ENCODE data around the gene HSD17B14.
"Not testable (repeated sequence)": the region's sequence is repeated elsewhere in the genome, so short reads cannot be mapped to it uniquely, and the experiment has no call there.

Gene HSD17B14

DNA sequence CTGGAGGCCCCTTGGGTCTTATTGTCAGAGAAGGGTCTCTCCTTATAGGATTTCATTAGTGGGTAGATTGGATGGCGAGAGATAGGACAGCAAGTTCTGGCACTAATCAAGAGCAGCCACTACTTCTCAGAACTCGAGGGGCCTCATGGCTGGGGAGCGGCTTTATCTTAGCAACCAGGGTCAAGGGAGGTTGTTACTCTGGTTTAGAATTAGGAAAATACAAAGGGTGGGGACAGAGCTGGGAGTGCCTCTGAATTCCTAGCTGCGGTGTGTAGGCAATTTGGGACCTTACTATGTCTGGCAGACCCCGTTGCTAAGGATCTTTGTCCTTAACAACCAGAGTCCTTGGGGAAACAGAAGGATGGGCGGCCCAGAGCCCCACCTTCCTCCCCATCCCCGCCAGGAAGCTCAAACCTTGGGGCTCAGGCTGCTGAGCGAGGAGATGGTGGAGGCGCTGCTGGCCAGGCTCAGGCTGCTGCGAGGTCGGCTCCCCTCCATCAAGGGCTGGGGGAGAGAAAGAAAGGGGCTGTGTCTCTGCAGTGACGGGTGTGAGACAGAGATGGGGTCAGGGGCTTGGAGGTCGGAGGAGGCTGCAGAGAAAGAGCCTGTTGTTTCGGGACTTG is 30.9 kb upstream of the HSD17B14 start:
- DNase-seq (ENCODE audit: low read depth): no peak

DNA sequence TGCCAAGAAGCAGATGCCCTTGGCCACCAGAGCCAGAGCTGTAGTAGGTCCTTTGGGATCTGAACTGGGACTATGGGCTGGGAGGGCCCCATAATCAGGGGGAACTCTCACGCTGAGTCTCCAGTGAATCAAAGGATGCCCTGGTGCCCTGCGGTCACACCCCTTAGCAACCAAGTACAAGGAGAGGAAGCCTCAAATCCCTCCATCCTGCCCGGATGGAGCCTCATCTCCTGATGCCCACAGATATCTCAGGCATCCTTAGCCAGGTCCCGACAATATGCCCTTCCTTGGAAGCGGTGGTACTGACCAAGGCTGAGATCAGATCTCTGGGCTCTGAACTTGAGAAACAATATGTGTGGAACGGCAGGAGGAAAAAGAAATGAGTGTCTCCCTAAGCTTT is 30.4 kb upstream of the HSD17B14 start:
- DNase-seq (ENCODE audit: low read depth): no peak

DNA sequence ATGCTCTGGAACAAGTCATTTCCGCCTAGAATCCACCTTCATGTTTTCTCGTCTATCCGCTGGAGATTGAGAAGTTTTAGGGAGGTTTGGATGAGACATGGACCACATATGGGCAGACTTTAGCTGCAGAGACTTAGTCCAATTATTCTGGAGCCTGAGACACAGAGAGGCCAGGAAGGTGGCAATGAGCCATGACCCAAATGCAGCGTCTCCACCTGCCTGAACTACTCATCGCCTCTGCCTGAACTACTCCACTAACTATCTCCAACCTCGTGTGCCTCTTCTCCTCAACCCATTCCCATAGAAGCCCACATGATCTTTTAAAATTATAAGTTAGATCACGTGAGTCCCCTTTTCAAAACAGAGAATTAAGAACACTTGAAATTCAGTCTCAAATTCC is 26.5 kb upstream of the HSD17B14 start:
- DNase-seq (ENCODE audit: low read depth): no peak

DNA sequence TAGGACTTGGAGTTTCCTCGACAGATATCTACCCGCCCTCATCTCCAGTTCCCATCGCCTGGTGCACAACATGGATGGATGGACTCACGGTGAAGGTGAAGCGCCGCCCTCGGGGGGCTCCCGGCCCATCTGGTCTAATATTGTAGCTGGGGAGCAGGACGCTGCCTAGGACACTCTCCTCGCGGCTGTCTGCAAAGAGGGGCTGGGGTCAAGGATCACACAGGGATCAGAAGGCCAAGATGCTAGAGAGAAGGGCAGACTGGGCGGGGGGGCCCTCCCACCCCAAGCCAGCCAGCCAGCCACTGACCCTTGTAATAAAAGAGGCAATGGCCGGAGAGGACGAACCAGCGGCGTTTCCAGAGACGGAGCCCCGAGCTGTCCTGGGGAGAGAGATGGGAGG is 25.0 kb upstream of the HSD17B14 start:
- no peak for DNase-seq (ENCODE audit: low read depth)

DNA sequence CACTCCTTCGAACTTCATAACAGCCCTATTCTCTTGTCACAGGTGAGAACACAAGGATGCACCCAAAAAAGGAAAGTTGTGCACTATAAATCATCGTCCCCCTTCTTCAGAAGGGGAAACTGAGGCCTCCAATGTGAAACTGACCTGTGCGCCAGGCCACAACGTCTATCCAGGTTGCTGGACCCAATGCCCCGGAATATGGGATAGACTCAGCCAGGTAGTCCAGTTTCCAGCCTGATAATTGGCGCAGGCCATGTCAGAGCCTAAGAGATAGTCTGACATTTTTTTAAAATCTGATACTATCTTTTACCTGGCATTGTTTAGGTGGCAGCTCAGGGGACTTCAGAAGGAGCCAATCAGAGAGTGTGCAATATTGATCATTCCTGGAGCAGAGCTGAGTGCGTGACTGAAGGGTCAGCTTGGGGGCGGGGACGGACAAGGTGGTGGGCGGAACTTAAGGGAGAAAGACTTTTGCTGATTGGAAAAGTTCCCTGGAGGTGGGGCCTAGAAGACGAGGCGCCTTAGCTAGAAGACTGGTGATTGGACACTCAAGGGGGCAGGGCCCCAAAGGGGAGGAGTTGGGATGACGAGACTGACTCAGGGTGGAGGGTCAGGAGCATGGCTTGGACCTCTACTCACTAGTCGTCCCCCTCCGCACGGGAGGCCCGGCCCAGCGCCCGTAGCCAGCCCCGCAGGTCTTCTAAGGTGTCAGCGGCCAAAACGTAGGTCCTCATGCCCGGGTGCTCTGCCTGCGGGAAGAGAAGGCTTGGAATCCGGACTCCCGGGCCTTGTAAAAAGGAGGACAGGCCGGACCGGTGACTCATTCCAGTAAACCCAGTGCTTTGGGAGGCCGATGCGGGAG is 23.7 kb upstream of the HSD17B14 start:
- DNase-seq (ENCODE audit: low read depth): no peak

DNA sequence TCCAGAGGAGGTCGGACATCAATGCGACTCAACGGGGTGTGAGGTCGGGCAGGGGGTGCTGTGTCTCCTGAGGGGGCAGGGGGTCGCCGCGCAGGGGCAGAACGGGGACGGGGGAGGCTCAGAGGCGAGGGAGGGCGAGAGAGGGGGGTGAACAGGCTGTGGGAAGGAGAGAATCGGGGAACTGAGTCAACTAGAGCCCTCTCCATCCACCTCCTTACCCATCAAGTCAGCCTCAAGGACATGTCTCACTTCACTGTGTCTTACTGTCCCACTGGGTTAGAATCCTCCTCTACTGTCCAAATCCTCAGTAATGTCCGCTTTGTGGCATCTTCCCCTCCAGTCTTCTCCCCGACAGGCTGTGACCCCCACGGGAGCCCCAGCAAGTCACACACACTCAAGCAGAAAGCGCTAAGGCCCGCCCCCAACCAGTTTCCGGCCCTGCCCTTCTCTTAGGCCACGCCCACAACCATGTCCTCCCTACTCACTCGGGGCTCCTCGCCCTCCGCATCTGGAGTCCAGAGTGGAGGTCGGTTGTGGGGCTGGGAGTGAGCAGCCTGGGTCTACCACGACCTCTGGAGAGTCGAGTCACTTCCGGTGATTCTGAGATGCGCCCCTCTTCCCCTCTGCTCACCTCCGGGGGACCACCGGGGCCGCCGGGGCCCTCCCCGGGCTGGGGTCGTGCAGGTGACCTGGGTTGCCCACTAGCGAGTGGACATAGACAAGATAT is 22.9 kb upstream of the HSD17B14 start:
- DNase-seq (ENCODE audit: low read depth): peak; percentile 67

DNA sequence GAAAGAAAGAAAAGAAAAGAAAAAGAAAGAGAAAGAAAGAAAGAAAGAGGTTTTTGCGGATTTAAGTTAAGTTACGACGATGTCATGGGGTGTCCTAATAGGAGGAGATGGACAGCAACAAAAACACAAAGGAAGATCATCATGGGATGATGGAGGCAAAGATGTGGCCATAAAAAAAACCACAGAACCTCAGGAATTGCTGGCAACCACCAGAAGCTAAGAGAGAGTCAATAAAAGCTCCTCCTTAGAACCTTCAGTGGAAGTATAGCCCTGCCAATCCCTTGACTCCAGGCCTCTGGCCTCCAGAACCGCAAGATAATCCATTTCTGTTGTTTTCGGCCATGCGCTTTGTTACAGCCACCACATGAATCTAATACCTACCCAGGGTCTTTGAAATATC is 20.6 kb upstream of the HSD17B14 start:
- DNase-seq (ENCODE audit: low read depth): no peak

DNA sequence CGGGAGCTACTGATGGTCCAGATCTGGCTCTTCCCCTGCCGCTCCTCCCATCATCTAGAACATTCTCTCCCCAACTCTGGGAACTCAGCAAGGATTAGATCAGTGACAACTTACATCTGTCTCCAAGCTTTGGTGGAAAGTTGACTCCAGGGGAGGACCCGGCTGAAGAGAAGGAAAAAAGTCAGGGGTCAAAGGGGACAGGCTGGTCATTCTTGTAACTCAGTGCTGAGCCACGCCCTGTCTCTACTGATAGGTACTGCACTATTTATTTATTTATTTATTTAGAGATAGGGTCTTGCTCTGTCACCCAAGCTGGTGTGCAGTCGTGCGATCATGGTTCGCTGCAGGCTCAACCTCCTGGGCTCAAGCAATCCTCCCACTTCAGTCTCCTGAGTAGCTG is 17.8 kb upstream of the HSD17B14 start:
- no peak for DNase-seq (ENCODE audit: low read depth)

DNA sequence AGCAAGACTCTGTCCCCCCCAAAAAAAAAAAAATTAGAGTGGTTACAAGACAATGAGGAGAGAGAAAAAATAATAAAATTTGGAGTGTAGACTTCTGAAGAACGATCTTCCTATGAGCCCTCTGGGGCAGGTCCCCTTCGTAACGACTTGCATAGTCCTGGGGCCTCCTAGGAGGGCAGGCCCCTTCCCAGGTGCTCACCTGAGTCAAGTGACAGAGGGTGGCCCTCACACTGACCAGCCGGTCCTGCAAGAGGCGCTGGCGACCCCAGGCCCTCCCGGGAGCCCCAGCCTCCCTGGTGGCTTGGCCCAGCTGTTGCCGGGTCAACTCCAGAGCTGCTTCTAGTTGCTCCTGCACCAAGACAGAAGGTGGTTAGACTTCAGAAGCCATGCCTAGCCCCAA is 17.2 kb upstream of the HSD17B14 start:
- DNase-seq (ENCODE audit: low read depth): no peak

DNA sequence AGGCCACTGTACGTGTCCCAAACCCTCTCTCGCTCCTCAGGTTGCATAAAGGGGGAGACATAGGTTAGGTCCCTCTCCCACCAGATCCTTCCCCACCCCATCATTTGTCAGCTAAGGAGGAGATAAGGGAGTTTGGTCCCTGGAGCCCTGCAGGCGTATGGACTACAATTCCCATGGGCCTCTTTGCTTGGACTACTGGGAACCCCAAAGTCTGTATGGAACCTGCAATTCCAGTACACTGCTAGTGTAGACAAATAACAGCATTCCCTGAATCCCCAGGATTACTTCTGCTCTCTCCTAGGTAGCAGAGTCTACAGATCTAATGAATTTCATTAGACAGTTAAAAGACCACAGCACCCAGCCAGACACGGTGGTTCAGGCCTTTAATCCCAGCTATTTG is 16.0 kb upstream of the HSD17B14 start:
- no peak for DNase-seq (ENCODE audit: low read depth)

DNA sequence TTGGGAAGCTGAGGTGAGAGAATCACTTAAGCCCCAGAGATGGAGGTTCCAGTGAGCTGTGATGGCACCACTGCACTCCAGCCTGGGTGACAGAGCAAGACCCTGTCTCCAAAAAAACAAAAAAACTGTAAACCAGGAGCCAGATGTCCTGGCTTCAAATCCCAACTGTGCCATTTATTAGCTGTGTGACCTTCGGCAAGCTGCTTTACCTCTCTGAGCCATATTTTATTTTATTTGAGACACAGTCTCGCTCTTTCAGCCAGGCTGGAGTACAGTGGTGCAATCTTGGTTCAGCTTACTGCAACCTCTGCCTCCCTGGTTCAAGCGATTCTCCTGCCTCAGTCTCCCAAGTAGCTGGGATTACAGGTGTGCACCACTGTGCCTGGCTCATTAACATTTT is 10.4 kb upstream of the HSD17B14 start:
- not testable (repeated sequence) for DNase-seq (ENCODE audit: low read depth)

DNA sequence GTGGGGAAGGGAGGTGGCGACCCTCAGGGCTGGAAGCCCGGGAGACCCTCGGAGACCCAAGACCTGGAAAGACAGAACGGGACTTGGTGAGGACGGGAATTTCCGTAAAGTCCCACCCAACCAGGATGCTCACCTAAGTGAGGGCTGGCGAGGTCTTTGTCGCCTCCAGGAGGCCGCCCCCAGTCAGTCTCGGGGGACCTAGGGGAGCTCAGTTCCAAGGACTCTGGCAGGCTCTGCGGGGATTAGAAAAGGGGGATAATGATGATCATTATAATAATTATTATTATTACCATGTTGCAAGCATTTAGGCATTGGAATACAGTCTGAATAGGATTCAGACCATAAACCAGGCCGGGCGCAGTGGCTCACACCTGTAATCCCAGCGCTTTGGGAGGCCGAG is 9.1 kb upstream of the HSD17B14 start:
- DNase-seq (ENCODE audit: low read depth): no peak

DNA sequence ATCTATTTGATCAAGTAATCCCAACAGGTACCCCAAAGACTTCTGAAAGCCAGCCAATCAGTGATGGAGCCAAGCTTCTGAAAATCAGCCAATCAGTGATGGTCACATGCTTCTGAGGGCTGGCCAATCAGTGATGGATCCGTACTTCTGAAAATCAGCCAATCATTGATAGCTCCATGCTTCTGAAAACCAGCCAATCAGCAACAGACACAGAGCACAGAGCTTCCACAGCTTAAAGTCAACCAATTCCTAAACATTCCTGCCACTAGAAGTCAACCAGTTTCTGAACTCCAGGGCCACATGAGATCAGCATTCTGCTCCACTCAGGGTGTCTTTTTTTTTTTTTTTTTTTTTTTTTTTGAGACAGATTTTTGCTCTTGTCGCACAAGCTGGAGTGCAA is 8.2 kb upstream of the HSD17B14 start:
- no peak for DNase-seq (ENCODE audit: low read depth)

DNA sequence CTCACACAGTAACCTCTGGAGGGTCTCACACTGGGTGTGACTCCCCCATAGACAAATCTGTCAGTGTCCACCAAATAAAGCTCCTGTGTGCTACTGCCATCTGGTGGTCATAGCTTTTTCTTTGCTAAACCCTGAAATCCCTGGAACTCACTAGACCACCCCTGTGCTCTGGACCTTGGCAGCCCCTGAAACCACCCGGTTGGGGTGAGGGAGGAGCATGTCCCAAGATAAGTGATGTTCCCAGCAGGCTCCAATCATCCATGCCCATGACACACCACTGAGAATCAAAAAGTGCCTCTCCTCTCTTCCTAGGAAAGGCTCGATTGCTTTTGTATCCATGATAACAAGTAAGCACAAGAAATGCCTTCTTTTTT is 6.5 kb upstream of the HSD17B14 start:
- no peak for DNase-seq (ENCODE audit: low read depth)

DNA sequence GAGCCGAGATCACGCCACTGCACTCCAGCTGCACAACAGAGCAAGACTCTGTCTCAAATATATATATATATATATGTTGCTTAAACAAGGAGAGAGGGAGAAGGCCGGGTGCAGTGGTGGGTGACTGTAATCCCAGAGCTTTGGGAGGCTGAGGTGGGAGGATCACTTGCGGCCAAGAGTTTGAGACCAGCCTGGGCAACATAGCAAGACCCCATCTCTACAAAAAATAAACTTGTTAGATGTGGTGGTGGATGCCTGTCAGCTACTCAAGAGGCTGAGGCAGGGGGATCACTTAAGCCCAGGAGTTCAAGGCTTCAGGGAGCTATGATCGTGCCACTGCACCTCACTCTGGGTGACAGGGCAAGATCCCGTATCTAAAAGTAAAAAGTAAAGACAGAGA is 5.3 kb upstream of the HSD17B14 start:
- DNase-seq (ENCODE audit: low read depth): no peak

DNA sequence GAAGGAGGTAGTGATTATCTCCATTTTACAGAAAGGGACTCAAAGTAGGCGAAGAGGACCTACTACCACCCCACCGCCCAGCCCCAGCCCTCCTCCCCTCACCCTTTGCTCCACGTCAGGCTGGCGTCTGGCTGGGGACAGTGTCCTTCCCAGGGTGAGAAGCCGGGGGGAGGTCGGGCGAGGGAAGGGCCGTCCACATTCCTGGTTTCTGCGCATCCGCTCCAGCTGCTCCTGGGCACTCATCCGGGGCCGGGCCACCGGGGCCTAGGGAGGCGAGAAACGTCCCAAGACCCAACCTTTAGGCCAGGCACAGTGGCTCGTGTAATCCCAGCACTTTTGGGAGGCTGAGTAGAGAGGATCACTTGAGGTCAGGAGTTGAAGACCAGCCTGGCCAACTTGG is 4.8 kb upstream of the HSD17B14 start:
- no peak for DNase-seq (ENCODE audit: low read depth)

DNA sequence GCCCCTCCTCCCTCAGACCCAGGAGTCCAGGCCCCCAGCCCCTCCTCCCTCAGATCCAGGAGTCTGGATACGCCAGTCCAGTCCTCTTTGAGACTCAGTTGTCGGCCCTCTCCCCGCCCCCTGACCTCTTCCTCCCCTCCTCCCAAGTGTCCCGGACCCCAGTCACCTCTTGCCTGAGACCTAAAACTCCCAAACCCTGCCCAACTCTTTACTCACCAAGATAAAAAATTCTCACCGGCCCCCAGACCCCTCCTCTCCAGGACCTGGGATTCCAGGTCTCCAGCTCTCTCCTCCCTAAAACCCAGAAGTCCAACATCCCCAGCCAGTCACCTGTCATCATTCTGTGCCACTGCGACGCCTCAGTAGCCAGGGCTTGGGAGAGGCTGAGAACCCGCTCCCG is 1.4 kb upstream of the HSD17B14 start:
- DNase-seq (ENCODE audit: low read depth): no peak

DNA sequence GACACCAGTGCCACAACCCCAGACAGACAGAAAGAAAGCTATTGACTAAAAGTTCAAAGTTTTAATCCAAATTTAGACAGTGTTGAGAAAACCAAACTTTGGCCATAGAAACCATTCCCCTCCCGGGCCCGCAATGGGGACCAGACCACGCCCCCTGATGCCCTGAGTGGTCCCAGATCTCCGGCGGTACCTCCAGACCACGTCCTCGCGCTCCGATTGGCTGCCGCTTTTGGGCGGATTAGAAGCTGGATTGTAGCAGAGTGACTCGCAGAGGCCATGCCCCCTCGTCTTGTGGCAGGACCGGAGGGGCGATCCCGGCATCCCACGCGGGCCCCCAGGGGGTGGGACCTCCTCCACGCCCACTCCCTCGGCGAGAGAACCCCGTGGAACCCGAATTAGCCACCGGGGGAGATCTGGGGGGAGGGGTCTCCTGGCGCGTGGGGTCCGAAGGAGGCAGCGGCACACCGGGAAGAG is 797 bp upstream of the HSD17B14 start:
- DNase-seq (ENCODE audit: low read depth): peak; percentile 64

DNA sequence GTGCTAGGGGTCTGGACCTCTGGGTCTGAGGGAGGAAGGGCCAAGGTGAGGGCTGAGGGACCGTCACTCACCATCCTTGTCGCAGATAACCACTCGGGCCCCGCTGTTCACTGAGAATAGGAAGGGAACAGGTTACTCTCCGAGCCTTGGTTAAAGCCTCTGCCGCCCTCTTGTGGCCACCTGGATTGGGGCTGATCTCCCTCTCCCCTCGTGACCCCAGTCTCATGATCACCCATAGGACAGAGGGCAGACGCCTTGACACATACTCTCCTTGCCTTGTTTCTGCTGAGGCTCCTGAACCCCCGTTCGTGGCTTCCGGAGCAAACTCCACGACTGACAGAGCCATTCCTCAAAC is 580 bp downstream of the HSD17B14 start:
- peak; percentile 90 for DNase-seq (ENCODE audit: low read depth)

DNA sequence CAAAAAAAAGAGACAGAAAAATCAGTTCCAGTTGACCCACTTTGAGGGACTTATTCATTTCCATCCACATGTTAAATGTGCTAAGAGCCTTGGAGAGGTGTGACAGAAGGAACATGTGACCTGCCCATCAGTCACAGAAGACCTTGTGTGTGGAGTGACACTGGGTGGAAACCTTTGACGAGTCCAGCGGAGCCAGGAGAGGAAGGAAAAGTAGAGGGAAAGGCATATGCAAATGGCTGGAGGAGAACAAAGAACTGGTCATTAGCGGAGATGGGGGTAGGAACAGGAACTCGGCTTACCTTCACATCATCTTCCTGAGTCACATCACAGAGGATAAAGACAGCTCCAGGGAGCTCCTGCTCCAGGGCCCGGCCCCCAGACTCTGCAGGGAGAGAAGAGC is 2.3 kb downstream of the HSD17B14 start:
- no peak for DNase-seq (ENCODE audit: low read depth)

DNA sequence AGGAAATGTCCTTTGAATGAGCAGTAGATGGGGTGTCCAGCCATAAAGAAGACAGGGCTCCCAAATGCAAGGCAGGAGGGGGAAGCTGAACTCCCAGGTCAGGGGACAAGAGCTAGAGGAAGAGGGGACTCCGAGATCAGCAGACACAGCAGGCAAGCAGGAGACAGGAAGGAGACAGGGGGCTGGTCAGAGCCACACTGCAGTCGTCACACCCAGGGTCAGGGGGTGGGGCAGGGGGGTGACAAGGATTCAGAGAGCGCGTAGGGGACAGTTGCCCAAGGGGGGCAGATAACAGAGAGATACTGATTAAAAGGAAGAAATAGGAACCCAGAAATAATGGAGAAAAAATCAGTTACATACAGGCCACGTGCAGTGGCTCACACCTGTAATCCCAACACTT is 3.2 kb downstream of the HSD17B14 start:
- no peak for DNase-seq (ENCODE audit: low read depth)

DNA sequence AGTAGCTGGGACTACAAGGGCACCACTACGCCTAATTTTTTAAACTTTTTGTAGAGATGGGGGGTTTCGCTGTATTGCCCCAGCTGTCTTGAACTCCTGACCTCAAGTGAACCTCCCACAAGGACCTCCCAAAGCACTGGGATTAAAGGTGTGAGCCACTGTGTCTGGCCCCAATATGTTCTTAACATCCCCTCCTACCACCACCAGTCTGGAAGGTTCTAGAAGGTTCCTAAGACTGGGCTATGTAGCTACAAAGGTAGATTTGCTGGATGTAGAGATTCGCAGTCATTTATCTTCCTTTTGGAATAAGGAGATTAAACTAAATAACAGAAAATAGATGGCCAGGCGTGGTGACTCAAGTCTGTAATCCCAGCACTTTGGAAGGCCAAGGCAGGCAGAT is 5.3 kb downstream of the HSD17B14 start:
- DNase-seq (ENCODE audit: low read depth): no peak

DNA sequence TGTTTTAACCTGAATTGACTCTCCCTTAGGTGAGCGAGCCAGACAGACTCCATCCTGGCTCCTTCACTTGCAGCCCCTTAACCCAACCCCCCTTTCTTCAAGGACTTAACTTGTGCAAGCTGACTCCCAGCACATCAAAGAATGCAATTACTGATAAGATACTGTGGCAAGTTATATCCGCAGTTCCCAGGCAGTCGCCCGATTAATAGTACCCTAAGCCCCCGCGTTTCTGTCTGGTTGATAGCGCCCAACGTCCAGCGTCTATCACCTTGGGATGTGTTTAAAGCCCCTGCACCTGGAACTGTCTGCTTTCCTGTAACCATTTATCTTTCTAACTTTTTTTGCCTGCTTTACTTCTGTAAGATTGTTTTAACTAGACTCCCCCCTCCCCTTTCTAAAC is 6.2 kb downstream of the HSD17B14 start:
- DNase-seq (ENCODE audit: low read depth): no peak
